HL-60 (cell line): ENCODE results near the gene LSAMP.

ENCODE experiments used
- GABPA ChIP-seq: IDR thresholded peaks from 2 replicates; pipeline ENCODE4 v1.6.1; 2012; ENCODE audit warnings: low read depth
- POLR2AphosphoS5 ChIP-seq: IDR thresholded peaks from 2 replicates; pipeline ENCODE4 v1.6.1; 2012; ENCODE audit warnings: low read depth
- TF ChIP-seq, protein P1 (sequence below): IDR thresholded peaks from one replicate; pipeline ENCODE4 v1.5.1; 2011; ENCODE audit warnings: low read length, control low read depth, inconsistent platforms; ENCODE audit not compliant: insufficient read depth

DNA sequence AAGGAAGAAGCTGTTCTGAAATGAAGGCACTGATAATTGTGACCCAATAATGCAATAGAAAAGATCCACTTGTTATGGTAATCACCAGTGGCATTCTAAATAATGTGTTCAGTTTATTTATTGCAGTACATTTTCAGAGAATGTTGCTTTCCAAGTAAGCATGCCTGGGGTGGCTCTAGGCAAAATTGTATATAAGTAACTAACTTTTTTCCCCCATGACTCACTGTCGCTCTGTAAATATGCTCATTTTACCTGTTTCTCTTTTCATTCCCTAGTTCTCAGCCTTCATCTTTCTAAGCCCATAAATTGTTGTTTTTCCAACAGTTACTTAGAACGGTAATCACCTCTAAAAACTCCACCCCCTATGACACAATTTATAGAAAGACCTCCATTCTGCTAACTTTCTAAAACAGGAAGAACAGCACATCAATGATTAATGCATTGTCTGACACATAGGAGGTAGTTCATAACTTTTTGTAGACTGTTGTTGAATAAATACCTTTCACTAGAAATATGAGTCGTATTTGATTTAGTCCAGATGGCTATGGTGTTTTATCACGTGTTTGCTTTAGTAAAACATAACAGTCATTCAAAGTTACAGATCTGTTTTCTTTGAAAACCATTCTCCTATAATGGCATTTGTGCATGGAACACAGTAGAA is 143.1 kb downstream of the LSAMP start:
- TF ChIP-seq, protein P1, sequence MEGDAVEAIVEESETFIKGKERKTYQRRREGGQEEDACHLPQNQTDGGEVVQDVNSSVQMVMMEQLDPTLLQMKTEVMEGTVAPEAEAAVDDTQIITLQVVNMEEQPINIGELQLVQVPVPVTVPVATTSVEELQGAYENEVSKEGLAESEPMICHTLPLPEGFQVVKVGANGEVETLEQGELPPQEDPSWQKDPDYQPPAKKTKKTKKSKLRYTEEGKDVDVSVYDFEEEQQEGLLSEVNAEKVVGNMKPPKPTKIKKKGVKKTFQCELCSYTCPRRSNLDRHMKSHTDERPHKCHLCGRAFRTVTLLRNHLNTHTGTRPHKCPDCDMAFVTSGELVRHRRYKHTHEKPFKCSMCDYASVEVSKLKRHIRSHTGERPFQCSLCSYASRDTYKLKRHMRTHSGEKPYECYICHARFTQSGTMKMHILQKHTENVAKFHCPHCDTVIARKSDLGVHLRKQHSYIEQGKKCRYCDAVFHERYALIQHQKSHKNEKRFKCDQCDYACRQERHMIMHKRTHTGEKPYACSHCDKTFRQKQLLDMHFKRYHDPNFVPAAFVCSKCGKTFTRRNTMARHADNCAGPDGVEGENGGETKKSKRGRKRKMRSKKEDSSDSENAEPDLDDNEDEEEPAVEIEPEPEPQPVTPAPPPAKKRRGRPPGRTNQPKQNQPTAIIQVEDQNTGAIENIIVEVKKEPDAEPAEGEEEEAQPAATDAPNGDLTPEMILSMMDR = no peak
- TF ChIP-seq POLR2AphosphoS5 (no peak), GABPA (no peak)
